ACHN (cell line): Measurements from ENCODE around the gene F12.

ENCODE experiments used
- DNase-seq: peaks from one replicate; pipeline ENCODE4 v3.0.0-alpha.2; 2015
- in situ Hi-C: cut with HindIII; loops from 2 replicates; pipeline ENCODE4 v1.10.0; 2017; ENCODE audit warnings: low sequenced_read_pairs, low pct_ligation_motif_present, low pct_unique_long_range_greater_than_20kb

The F12 gene

DNA sequence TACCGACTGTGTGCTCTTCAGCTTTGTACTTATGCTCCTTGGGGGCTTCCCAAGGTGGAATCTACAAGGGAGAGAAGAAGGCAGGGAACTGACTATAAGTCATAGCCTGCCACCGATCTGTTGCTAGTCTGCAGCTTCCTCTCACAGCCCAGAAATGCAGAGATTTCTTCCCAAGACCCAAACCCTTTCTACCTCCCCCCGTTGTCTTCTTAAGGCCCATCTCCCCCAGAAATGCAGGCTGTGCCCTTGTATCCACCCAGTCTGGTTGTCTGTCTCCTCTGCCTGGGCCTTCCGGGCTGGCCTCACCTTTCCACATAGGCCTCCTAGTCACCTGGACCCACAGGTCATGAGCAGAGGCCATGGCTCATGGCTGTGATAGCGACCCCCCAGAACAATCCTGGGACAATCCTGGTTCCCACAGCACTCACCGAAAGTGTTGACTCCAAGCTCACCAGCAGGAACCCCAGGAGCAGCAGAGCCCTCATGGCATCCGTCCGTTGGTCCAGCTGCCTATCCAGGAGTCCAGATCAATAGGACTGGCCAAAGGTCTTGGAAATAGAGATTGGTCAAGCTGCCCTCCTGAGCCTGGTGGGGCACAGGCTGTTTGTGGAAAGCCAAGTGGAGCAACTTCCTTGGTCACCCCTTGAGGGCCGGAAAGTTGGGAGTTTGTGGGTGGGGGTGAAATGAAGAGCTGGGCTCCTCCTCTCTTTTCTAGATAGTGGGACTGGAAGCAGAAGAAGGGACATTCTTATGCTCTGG is at the start of gene F12:
F12 (minus strand) TSS at position 522 of the 759 bp plus-strand sequence; CDS start at position 485, 37 bp downstream.
- no peak for DNase-seq
- in situ Hi-C loops, result no loop called here

DNA sequence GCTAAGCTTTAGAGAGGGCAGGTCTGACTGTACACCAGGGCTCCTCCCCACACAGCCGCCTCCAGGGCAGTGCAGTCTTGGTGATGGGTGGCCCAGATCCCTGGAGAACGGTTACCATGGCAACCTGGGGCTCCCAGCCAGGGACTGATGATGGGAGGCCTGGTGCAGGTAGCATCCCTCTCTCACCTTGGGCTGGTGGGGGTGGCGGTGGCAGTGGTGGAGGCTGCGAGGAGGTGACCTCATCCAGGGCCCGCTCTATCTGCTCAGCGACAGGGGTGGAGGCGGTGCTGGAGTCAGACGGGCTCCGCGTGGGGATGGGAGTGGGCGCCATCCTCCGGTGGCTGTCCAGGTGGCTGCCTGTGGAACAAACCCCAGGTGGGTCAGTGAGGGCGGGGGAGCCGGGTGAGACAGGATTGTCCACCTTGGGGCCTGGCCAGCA is 49.6 kb upstream of the F12 start:
- in situ Hi-C loops, result no loop called here

DNA sequence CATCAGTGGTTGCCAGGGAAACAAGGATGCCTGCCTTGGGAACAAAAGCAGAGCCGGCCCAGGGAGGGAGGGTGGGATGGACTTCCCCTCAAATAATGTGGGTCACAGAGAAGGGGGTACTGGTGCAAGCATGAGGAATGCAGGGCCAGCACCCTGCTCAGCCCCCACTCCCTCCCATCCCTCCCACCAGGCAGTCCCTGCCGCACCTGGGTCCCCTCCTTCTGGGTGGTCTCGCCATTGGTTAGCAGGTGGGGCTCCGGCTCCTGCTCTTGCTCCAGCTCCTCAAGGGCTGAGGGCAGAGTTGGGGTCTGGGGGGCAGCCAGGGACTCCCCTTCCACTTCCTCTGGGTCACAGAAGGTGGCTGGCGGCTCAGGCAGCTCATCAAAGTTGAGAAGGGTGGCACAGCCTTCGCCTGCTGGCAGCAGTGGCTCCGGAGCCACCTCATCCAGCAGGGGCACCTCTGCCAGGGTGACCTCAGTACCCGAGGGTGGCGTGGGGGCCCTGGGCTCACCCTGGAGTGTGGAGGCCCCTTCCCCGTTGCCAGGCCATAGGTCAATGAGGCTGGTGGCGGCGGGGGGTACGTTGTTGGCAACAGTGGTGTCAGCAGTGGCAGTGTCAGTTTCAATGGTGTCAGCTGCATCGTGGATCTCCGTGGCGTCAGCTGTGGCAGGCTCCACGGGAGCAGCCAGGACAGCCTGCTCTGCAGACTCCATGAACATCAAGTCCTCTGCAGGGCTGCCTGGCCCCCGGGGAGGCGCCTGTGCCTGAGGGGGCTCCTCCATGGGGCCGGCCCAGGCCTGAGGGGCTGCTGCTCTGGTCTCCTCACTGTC is 48.7 kb upstream of the F12 start:
- DNase-seq, result no peak
- in situ Hi-C loops, result no loop called here

More for the DNA sequence above, 49.6 kb upstream of the F12 start:
- DNase-seq, result no peak

DNA sequence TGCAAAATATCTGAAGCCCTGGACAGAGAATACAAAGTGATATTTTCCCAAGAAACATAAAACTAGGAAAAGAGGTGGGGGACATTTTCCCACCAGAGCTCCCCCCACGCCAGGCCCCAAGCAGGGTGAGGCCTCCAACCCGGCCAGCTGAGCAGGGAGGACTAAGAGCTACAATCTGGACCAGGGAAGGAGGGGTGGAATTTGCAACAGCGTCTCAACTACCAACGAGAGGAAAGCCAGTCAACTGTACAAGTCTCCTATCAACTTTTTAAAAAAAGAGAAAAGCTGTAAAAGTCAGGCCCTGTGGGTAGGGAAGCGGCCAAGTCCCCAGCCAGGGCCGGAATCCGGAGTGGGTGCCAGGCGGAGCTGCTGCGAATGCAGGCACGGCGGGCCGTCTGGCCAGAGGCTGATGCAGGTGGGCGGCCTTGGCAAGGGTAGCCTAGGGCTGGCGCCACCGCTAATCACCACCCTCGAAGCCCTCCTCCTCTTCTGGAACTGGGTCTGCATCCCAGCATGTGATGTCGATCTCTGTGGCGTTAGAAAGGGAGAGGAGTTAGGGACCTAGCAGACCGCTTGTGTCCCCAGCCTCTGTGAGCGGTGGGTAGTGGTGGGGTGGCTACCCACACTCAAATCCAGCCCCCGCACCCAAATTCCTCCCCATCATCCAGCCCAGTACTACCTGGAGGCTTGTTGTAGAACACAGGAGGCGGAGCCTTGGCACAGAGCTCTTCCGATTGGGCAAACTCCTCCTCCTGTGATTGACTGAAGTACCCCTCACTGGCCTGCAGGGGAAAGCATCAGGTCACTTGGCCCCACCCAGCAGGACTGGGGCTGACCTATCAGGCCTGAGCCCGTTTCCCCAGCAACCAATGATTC is 47.9 kb upstream of the F12 start:
- peak; percentile 96 for DNase-seq
- in situ Hi-C loops, result no loop called here

DNA sequence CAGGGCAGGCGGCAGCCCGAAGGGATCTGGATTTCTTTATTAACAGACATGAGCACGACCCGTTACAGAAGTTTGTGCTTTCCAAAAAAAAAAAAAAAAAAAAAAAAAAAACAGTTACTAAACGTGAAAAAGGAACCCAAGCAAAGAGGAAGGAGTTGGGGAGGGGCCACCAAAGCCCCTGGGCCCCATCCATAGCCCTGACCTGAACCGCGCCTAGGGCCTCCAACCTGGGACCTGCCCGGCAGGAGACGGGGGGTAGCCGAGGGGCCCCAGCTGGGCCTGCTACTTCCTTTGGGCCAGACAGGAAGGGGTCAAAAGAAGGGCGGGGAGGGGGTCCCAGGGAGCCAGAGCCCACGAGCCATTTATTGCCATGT is 47.2 kb upstream of the F12 start:
- no peak for DNase-seq
- in situ Hi-C loops, result no loop called here

DNA sequence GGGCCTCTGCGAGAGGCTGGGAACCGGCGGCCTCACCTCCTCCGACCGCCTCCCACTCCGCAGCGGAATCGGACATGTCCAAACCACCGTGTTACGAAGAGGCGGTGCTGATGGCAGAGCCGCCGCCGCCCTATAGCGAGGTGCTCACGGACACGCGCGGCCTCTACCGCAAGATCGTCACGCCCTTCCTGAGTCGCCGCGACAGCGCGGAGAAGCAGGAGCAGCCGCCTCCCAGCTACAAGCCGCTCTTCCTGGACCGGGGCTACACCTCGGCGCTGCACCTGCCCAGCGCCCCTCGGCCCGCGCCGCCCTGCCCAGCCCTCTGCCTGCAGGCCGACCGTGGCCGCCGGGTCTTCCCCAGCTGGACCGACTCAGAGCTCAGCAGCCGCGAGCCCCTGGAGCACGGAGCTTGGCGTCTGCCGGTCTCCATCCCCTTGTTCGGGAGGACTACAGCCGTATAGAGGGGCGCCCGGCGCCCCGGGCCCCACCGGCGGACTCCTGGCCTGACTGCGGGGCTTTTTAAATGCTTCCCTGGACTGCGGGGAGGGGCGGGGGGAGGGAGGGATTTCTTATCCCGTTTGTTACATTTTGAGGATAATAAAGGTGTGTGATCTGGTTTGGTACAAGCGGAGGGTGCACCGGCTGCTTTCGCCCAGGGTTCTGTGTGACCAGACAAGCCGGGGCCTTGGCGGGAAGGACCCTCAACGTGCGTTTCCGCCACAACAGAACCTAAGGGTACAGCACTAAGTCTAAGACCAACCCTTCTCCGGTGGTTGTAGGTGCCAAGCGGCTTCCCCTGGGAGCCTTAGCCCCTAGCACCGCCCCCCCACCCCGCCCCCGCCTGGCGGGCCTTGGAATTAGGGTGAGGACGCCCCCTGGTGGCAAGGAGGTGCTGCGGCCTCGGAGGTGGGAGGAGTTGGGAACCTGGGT is 46.6 kb upstream of the F12 start:
- in situ Hi-C loops, result no loop called here
- peak; percentile 88 for DNase-seq

DNA sequence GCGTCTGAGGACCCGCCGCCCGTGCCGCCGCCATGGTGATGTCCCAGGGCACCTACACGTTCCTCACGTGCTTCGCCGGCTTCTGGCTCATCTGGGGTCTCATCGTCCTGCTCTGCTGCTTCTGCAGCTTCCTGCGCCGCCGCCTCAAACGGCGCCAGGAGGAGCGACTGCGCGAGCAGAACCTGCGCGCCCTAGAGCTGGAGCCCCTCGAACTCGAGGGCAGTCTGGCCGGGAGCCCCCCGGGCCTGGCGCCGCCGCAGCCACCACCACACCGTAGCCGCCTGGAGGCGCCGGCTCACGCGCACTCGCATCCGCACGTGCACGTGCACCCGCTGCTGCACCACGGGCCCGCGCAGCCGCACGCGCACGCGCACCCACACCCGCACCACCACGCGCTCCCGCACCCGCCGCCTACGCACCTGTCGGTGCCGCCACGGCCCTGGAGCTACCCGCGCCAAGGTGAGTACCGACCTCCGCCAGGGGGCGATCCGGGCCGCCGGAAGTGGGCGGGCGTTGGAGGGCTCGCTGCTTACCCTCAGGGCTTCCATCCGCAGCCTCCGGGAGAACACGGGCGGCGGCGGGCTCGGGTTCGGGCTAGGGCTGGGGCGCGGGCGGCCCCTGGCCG is 45.8 kb upstream of the F12 start:
- in situ Hi-C loops, result no loop called here
- DNase-seq, result peak; percentile 76

DNA sequence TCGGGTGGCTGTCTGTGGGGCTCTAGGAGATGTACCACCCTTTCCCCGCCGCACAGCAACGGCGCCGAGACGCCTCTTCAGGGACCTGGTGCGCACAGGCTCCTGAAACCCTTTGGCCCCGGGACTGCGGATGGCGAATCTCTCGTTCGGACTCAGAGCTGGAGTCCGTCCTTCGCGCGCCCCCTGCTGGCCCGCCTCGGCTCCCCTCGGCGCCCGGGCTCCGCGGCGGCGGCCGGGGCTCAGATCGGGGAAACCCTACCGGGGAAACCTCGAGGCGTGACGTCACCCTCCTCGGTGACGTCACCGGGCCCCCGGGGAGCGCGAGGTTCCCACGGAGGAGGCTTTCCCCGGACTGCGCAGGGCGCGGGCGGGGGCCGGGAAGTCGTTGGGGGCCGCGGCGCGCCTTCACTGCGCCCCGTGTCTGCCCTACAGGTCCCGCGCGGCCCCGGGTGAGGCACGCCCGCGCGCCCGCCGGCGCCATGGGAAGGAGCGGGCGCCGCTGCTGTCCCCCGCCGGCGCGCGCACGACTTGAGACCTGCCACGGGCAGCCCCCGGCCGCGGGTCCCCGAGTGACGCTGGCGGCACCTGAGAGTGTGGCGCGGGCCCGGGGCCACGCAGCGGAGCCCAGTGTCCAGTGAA is 45.2 kb upstream of the F12 start:
- in situ Hi-C loops, result no loop called here
- peak; percentile 87 for DNase-seq

DNA sequence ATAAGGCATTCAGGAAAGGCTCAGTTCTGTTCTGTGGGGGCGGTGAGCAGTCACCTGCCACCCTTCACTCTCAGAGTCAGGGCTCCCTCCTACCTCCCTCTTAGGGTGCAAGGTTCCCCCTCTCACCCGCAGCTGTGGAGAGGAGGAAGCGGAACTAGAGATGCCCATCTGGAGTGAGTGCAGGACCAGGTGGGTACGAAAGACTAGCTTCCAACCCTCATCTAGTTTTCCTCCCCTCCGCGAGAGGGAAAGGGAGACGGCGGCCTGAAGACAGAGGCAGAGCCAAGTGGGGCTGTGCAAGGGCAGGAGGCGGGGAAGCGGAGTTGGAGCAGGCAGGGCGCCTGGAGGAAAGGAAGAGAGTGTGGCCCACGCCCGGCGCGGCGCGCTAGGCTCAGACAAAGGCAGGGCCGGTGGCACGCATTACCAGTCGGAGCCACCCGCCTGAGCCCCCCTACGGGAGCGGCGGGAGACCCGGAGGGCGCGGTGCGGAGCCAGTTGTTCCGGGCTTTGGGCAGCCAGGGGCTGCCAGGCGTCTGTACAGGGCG is 44.6 kb upstream of the F12 start:
- in situ Hi-C loops, result no loop called here
- DNase-seq, result no peak

DNA sequence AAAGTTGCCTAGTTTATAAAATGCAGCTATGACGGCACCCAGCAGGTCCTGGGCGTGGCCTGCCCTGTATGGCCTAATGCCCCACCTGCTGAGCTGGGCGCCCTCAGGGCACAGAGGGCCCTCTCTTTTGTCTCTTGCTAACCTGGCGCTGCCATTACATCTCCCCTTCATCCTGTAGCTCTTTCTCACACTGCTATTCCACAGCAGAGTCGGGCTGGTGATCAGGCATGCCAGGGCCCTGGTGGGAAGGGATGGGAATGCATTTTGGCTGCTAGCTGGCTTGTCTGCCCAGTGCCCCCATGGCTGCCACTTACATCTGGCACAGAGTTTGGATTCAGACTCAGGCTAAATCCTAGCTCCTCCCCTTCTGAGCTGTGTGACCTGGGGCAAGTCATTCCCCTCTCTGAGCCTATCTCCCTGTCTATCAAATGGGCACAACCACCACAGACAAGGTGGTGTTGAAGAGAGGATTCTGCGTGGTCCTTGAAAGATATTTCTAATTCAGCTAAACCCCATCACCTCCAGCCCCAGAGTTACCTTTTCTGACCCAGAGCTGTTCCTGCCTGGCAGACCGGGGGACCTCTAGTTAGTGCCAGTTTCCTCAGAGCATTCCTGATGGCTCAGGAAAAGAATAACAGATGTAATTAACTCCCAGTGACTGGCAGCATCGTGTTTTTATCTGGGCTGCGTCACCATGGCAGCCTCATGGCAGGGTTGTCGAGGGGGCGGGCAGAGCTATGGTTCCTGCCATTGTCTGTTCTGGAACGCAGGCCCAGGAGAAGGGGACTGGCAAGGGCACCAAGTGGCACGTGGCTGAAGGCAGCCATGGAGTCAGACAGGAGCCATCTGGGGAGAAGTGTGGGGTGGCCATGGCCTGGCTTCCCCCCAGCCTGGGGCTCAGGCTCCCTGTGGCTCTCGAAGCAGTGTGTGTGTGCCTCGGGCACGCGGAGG is 43.6 kb upstream of the F12 start:
- in situ Hi-C loops, result no loop called here
- DNase-seq, result no peak

DNA sequence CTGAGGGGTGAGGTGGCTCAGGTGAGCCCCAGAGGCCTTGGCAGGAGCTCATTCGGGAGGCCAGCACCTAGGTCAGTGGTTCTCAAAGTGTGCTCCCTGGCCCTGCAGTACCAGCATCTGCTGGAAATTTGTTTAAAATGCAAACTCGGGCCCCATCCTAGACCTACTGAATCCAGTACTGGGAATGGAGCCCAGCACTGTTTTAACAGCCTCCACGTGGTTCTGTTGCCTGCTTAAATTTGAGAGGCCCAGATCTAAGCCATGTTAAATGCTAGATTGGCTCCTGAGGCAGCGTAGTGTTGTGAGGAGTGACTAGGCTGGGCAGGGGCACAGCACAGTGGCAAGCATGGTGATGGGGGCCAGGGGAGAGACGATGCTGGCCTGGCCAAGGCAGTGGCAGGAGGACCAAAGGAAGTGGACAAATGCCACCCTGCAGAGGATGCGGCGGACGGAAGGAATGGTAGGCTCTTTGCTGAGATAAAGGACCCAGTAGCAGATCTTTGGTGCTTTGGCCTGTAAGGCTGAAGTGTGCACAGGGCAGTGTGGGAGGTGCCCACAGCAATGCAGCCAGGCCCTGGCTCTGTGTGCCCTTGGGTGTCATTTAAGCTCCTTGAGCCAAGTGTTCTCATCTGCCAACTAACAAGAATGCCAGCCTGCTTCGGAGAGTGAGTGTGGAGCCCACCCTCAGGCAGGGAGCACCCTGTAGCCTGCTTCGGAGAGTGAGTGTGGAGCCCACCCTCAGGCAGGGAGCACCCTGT is 41.5 kb upstream of the F12 start:
- no peak for DNase-seq
- in situ Hi-C loops, result no loop called here

DNA sequence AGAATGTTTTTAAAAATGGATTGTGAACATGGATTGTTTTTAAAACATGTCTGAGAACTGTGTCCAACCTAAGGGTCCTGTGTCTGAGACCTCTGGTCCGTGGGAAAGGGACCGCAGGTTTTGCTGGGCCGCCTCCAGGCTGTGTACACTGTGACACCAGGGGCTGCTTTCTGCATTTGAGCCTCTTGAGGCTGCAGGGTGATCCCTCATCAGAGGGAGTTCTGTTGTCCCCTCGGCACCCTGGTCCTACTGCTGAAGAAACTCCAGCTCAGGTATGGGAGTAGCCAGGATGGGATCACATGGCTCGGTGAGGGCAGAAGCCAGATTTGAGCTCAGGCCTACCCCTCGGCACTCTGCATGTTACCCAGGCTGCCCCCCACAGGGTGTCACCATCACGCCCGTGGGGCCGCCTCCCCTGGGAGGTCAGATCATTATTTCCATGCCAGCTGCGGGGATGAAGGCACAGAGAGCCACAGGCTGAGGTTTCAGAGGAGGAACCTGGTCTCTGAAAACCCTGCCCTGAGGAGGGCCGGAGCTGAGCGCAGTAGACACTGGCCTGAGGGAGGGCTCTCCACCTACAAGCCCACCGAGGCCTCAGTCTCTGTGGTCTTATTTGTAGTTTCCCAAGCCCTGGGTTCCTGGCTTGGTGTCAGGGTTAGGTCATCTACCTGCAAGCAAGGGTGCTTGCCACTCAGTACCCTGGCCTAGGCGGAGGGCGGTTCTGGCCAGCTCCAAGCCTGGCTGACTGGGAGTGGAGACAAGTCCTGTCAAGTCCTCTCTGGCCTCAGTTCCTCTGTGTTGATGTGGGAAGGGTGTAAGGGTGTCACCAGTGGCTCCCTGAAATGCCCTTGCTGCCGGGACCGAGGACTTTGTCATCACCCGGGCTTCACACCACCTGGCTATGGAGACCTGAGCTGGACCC is 40.0 kb upstream of the F12 start:
- no peak for DNase-seq
- in situ Hi-C loops, result no loop called here

DNA sequence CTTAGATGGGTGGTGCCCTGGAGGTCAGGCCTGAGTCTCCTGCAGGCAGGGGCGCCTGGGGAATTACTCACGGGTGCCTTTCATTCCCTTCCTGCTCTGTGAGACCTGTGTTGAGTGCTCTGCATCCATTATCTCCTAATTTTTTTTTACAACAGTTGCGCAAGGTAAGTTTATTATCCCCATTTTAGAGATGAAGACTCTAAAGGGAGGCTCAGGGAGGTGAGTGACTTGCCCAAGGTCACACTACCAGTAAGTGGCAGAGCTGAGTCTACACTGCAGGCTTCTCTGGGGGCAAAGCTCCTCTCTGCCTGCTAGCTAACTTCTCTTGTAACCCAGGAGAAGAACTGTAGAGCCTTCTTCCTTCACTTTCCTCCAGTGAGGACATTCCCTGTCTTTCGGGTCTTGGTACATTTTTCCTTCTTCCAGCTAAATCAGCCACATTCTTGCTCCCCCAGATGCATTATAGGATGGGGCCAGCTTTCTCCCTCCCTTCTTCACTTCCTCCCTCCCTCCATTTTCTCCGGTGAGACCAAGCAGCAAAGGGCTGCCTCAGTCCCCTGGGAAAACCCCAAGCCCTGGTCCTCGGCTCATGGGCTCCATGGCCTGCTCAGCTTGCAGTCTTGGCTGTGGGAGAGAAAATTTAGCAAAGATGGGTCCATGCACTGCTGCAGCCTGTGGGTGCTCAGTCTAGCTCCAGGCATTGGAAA is 39.0 kb upstream of the F12 start:
- no peak for DNase-seq
- in situ Hi-C loops, result no loop called here
